GM12878 (cell line): Measurements from ENCODE around the gene ZC3H7B.

Experiments used
- ATF7 ChIP-seq: fragments of 450-650 bp; IDR thresholded peaks from 2 replicates; pipeline ENCODE4 v1.6.1; 2016; ENCODE audit warnings: low read depth, mild to moderate bottlenecking
- BMI1 ChIP-seq: fragments of 450-650 bp; IDR thresholded peaks from 2 replicates; pipeline ENCODE4 v1.6.1; 2016; ENCODE audit warnings: mild to moderate bottlenecking, moderate library complexity, borderline replicate concordance
- CREB1 ChIP-seq: IDR thresholded peaks from 2 replicates; pipeline ENCODE4 v1.6.1; 2012; ENCODE audit warnings: low read depth, mild to moderate bottlenecking, inconsistent platforms
- EP300 ChIP-seq, 2 experiments: fragments of 150-350 bp in 1 of 2; IDR thresholded peaks; 2 replicates each; pipeline ENCODE4 v1.6.1; 2011 to 2012; ENCODE audit warnings: low read depth in 2 of 2, low read length in 2 of 2, borderline replicate concordance in 1 of 2, improper control_type of control experiment in 1 of 2, inconsistent platforms in 1 of 2; ENCODE audit not compliant: control insufficient read depth in 1 of 2
- MXI1 ChIP-seq: fragments of 150-350 bp; IDR thresholded peaks from 2 replicates; pipeline ENCODE4 v1.6.1; 2011; ENCODE audit warnings: low read depth, mild to moderate bottlenecking, inconsistent platforms, low read length, improper control_type of control experiment
- NRF1 ChIP-seq: conservative IDR thresholded peaks from 2 replicates; pipeline ENCODE4 v1.6.1; 2011; ENCODE audit warnings: mild to moderate bottlenecking, low read depth, low read length, improper control_type of control experiment
- POLR2A ChIP-seq: IDR thresholded peaks from 2 replicates; pipeline ENCODE4 v1.6.1; 2011; ENCODE audit warnings: low read depth, mild to moderate bottlenecking, low read length
- POLR2AphosphoS2 ChIP-seq: IDR thresholded peaks from 2 replicates; pipeline ENCODE4 v1.6.1; 2011; ENCODE audit warnings: low read depth, mild to moderate bottlenecking, low read length, improper control_type of control experiment, moderate library complexity
- RAD21 ChIP-seq: IDR thresholded peaks from 2 replicates; pipeline ENCODE4 v1.6.1; 2011; ENCODE audit warnings: mild to moderate bottlenecking, low read depth, low read length, moderate library complexity; ENCODE audit not compliant: insufficient read depth
- ZNF274 ChIP-seq: IDR thresholded peaks from one replicate; pipeline ENCODE4 v1.8.0; 2011; ENCODE audit not compliant: insufficient read length, insufficient read depth
- TF ChIP-seq, protein P1 (sequence below), 3 experiments: IDR thresholded peaks in 2 of 3; conservative IDR thresholded peaks in 1 of 3; 2 replicates each; pipeline ENCODE4 v1.5.1; 2011; ENCODE audit warnings: low read depth in 3 of 3, low read length in 3 of 3, mild to moderate bottlenecking in 3 of 3, control low read depth in 2 of 3, moderate library complexity in 2 of 3, inconsistent platforms in 1 of 3, mixed read lengths in 1 of 3; ENCODE audit not compliant: control insufficient read depth in 2 of 3, insufficient read depth in 1 of 3; ENCODE audit errors: extremely low read depth in 1 of 3
- TF ChIP-seq, protein P2 (sequence below): IDR thresholded peaks from 2 replicates; pipeline ENCODE4 v1.6.1; 2012; ENCODE audit warnings: mild to moderate bottlenecking, low read depth, low read length
- TF ChIP-seq, protein P3 (sequence below): fragments of 150-350 bp; IDR thresholded peaks from 2 replicates; pipeline ENCODE4 v1.6.1; 2014; ENCODE audit warnings: mild to moderate bottlenecking, low read depth, low read length

DNA sequence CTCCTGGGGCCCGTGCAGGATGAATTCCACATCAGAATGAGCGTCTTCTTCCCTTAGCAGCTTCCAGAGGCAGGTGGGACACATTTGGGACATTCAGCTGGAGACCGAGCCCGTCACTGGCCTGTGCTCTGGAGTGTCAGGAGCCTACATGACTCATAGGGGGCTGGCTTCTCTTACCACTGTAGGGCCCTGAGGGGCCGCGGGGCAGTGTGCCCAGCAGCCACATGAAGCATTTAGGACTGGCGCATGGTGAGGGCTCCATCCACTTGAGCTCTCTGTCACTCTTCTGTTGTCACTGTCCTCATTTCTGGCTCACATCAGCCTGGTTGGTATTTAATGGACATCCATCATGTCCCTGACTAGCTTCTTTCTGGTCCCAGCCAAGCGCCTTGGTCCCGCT is 42.4 kb downstream of the ZC3H7B start:
- TF ChIP-seq, protein P1, sequence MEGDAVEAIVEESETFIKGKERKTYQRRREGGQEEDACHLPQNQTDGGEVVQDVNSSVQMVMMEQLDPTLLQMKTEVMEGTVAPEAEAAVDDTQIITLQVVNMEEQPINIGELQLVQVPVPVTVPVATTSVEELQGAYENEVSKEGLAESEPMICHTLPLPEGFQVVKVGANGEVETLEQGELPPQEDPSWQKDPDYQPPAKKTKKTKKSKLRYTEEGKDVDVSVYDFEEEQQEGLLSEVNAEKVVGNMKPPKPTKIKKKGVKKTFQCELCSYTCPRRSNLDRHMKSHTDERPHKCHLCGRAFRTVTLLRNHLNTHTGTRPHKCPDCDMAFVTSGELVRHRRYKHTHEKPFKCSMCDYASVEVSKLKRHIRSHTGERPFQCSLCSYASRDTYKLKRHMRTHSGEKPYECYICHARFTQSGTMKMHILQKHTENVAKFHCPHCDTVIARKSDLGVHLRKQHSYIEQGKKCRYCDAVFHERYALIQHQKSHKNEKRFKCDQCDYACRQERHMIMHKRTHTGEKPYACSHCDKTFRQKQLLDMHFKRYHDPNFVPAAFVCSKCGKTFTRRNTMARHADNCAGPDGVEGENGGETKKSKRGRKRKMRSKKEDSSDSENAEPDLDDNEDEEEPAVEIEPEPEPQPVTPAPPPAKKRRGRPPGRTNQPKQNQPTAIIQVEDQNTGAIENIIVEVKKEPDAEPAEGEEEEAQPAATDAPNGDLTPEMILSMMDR (IDR thresholded peaks at IDR 0.05 in 2 of 3, conservative IDR thresholded peaks at IDR 0.05 in 1 of 3; ENCODE audit: control insufficient read depth in 2 of 3, extremely low read depth in 1 of 3, insufficient read depth in 1 of 3, low read depth in 3 of 3, low read length in 3 of 3) = no peak
- no peak for TF ChIP-seq ATF7
- TF ChIP-seq RAD21 = no peak
- TF ChIP-seq EP300 (IDR thresholded peaks at IDR 0.05; ENCODE audit: borderline replicate concordance in 1 of 2, control insufficient read depth in 1 of 2, low read depth in 2 of 2, low read length in 2 of 2) = no peak
- TF ChIP-seq ZNF274 = no peak
- no peak for TF ChIP-seq POLR2A
- TF ChIP-seq CREB1 = no peak
- TF ChIP-seq BMI1 = no peak
- no peak for TF ChIP-seq NRF1
- TF ChIP-seq, protein P2, sequence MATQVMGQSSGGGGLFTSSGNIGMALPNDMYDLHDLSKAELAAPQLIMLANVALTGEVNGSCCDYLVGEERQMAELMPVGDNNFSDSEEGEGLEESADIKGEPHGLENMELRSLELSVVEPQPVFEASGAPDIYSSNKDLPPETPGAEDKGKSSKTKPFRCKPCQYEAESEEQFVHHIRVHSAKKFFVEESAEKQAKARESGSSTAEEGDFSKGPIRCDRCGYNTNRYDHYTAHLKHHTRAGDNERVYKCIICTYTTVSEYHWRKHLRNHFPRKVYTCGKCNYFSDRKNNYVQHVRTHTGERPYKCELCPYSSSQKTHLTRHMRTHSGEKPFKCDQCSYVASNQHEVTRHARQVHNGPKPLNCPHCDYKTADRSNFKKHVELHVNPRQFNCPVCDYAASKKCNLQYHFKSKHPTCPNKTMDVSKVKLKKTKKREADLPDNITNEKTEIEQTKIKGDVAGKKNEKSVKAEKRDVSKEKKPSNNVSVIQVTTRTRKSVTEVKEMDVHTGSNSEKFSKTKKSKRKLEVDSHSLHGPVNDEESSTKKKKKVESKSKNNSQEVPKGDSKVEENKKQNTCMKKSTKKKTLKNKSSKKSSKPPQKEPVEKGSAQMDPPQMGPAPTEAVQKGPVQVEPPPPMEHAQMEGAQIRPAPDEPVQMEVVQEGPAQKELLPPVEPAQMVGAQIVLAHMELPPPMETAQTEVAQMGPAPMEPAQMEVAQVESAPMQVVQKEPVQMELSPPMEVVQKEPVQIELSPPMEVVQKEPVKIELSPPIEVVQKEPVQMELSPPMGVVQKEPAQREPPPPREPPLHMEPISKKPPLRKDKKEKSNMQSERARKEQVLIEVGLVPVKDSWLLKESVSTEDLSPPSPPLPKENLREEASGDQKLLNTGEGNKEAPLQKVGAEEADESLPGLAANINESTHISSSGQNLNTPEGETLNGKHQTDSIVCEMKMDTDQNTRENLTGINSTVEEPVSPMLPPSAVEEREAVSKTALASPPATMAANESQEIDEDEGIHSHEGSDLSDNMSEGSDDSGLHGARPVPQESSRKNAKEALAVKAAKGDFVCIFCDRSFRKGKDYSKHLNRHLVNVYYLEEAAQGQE = no peak
- TF ChIP-seq POLR2AphosphoS2 = no peak
- no peak for TF ChIP-seq MXI1
- TF ChIP-seq, protein P3, sequence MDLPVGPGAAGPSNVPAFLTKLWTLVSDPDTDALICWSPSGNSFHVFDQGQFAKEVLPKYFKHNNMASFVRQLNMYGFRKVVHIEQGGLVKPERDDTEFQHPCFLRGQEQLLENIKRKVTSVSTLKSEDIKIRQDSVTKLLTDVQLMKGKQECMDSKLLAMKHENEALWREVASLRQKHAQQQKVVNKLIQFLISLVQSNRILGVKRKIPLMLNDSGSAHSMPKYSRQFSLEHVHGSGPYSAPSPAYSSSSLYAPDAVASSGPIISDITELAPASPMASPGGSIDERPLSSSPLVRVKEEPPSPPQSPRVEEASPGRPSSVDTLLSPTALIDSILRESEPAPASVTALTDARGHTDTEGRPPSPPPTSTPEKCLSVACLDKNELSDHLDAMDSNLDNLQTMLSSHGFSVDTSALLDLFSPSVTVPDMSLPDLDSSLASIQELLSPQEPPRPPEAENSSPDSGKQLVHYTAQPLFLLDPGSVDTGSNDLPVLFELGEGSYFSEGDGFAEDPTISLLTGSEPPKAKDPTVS = no peak
